Lower leg skin (tissue), 3 donors: Measurements from ENCODE around the gene TBC1D22A.

Source experiments
- CTCF ChIP-seq, 3 donors: fragments of 450-650 bp; IDR thresholded peaks; one replicate each; pipeline ENCODE4 v1.5.1; 2016; ENCODE audit warnings: antibody characterized with exemption in 3 of 3, mild to moderate bottlenecking in 3 of 3, moderate library complexity in 2 of 3
- POLR2A ChIP-seq, 2 donors: fragments of 450-650 bp; IDR thresholded peaks; one replicate each; pipeline ENCODE4 v1.6.1; 2016 to 2017; ENCODE audit warnings: antibody characterized with exemption in 2 of 2, mild to moderate bottlenecking in 1 of 2, moderate library complexity in 1 of 2

GRCh38 chr22:46739094-46739870 is 23.2 kb upstream of the TBC1D22A start:
- TF ChIP-seq POLR2A (IDR thresholded peaks at IDR 0.05) = no peak
- no peak for TF ChIP-seq CTCF (IDR thresholded peaks at IDR 0.05)
